ENCODE measurements around the gene FLYWCH1.

Gene FLYWCH1

DNA sequence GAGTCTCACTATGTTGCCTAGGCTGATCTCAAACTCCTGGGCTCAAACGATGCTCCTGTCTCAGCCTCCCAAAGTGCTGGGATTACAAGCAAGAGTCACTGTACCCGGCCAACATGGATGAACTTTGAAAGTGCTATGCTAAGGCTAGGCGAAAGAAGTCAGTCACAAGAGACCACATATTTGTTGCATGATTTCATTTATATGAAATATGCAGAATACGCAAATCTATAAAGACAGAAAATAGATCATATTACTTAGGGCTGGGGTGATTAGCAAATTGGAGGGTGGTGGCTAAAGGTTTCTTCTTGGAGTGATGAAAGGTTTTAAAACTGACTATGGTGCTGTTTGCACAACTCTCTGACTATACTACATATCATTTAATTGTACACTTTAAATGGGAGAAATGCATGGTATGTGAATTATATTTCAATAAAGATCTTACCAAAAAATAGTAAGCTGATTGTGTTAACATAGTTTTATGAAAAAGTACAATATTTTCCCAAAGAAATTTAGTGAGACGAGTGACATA, 1.2 kb upstream of the FLYWCH1 start:
- no peak for ATAC-seq
- TF ChIP-seq GLIS3 (CRISPR knock-in tag; IDR thresholded peaks at IDR 0.05), result no peak

DNA sequence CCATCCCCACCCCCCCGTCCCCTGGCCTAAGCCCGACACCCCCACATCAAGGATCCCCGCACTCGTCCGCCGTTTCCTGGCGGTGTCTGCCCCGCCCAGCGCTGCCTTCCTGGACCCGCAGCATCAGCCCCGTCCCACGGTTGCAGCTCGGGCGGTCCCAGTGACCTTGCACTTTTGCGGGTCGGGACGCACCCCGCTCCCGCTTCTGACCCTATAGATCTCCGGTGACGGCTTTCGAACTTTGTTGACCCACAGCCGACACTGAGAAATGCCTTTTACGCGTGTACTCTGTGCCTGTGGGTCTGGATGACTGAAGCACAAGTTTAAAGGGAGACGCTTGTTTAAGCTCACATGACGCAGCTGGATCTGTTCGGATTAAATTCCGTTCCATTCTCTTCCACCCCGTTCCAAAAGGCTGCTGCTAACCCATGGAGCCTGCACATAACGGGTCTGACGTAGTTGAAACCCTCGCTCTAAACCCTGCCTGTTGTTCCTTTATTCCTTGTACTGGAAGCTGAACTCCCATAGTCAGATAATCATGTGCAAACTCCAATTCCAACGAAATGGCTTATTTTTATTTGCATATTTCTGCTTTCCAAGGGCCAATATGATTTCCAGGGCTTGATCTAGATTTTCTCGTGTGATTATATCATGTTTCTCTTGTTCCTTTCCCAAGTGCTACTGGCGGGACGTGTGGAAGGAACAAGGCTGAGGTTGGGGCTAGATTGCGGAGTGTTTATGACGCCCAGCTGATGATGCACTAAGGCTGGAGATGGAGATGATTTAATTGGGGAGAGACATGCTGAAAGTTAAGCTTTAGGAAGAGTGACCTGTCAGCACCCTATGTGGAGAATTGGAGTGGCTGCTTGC, 834 bp downstream of the FLYWCH1 start:
- TF ChIP-seq CSDC2 (CRISPR knock-in tag; IDR thresholded peaks at IDR 0.05) (no peak), ESRRG (CRISPR knock-in tag; IDR thresholded peaks at IDR 0.05) (no peak), ARNTL (CRISPR knock-in tag; IDR thresholded peaks at IDR 0.05; ENCODE audit: borderline replicate concordance, low read depth) (no peak), GLIS3 (CRISPR knock-in tag; IDR thresholded peaks at IDR 0.05) (no peak), PPARA (CRISPR knock-in tag; IDR thresholded peaks at IDR 0.05; ENCODE audit: borderline replicate concordance) (no peak), ZNF70 (CRISPR knock-in tag; IDR thresholded peaks at IDR 0.05) (no peak), ZNF565 (CRISPR knock-in tag; conservative IDR thresholded peaks at IDR 0.05; ENCODE audit: low read depth) (no peak), ZFP3 (CRISPR knock-in tag; IDR thresholded peaks at IDR 0.05) (no peak), SNAI2 (CRISPR knock-in tag; IDR thresholded peaks at IDR 0.05) (no peak), TOX (CRISPR knock-in tag; IDR thresholded peaks at IDR 0.05; ENCODE audit: borderline replicate concordance) (no peak), ISL1 (CRISPR knock-in tag; IDR thresholded peaks at IDR 0.05) (no peak)
- TF ChIP-seq, protein P1, sequence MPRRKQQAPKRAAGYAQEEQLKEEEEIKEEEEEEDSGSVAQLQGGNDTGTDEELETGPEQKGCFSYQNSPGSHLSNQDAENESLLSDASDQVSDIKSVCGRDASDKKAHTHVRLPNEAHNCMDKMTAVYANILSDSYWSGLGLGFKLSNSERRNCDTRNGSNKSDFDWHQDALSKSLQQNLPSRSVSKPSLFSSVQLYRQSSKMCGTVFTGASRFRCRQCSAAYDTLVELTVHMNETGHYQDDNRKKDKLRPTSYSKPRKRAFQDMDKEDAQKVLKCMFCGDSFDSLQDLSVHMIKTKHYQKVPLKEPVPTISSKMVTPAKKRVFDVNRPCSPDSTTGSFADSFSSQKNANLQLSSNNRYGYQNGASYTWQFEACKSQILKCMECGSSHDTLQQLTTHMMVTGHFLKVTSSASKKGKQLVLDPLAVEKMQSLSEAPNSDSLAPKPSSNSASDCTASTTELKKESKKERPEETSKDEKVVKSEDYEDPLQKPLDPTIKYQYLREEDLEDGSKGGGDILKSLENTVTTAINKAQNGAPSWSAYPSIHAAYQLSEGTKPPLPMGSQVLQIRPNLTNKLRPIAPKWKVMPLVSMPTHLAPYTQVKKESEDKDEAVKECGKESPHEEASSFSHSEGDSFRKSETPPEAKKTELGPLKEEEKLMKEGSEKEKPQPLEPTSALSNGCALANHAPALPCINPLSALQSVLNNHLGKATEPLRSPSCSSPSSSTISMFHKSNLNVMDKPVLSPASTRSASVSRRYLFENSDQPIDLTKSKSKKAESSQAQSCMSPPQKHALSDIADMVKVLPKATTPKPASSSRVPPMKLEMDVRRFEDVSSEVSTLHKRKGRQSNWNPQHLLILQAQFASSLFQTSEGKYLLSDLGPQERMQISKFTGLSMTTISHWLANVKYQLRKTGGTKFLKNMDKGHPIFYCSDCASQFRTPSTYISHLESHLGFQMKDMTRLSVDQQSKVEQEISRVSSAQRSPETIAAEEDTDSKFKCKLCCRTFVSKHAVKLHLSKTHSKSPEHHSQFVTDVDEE (CRISPR knock-in tag; IDR thresholded peaks at IDR 0.05), result no peak
- TF ChIP-seq, protein P2, sequence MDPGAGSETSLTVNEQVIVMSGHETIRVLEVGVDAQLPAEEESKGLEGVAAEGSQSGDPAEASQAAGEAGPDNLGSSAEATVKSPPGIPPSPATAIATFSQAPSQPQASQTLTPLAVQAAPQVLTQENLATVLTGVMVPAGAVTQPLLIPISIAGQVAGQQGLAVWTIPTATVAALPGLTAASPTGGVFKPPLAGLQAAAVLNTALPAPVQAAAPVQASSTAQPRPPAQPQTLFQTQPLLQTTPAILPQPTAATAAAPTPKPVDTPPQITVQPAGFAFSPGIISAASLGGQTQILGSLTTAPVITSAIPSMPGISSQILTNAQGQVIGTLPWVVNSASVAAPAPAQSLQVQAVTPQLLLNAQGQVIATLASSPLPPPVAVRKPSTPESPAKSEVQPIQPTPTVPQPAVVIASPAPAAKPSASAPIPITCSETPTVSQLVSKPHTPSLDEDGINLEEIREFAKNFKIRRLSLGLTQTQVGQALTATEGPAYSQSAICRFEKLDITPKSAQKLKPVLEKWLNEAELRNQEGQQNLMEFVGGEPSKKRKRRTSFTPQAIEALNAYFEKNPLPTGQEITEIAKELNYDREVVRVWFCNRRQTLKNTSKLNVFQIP (CRISPR knock-in tag; IDR thresholded peaks at IDR 0.05; ENCODE audit: borderline replicate concordance, low read depth), result no peak
- TF ChIP-seq, protein P3, sequence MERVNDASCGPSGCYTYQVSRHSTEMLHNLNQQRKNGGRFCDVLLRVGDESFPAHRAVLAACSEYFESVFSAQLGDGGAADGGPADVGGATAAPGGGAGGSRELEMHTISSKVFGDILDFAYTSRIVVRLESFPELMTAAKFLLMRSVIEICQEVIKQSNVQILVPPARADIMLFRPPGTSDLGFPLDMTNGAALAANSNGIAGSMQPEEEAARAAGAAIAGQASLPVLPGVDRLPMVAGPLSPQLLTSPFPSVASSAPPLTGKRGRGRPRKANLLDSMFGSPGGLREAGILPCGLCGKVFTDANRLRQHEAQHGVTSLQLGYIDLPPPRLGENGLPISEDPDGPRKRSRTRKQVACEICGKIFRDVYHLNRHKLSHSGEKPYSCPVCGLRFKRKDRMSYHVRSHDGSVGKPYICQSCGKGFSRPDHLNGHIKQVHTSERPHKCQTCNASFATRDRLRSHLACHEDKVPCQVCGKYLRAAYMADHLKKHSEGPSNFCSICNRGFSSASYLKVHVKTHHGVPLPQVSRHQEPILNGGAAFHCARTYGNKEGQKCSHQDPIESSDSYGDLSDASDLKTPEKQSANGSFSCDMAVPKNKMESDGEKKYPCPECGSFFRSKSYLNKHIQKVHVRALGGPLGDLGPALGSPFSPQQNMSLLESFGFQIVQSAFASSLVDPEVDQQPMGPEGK (CRISPR knock-in tag; IDR thresholded peaks at IDR 0.05; ENCODE audit: borderline replicate concordance), result no peak
- peak; percentile 69 for ATAC-seq

DNA sequence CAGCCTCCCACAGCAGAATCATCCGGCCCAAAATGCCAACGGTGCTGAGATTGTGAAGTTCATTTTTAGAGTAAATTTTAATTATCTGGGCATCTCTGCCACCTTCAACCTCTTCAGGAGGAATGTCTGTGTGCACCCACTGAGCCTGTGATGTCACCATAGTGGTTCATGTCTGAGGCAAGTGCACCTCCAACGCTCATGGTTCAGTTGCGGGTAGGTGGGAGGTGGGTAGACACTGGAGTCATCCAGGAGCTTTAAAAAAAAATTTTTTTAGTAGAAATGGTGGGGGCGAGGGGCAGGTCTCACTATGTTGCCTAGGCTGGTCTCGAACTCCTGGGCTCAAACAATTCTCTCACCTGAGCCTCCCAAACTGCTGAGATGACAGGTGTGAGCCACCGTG, 1.9 kb downstream of the FLYWCH1 start:
- no peak for ATAC-seq
- TF ChIP-seq TCF4 (CRISPR knock-in tag; IDR thresholded peaks at IDR 0.05; ENCODE audit: borderline replicate concordance), result no peak
- no peak for TF ChIP-seq ZFP30 (CRISPR knock-in tag; IDR thresholded peaks at IDR 0.05)
- TF ChIP-seq, protein P2 (CRISPR knock-in tag; IDR thresholded peaks at IDR 0.05; ENCODE audit: borderline replicate concordance, low read depth), result no peak
- no peak for TF ChIP-seq TOX (CRISPR knock-in tag; IDR thresholded peaks at IDR 0.05; ENCODE audit: borderline replicate concordance)
- no peak for TF ChIP-seq SNAI2 (CRISPR knock-in tag; IDR thresholded peaks at IDR 0.05)
- TF ChIP-seq, protein P1 (CRISPR knock-in tag; IDR thresholded peaks at IDR 0.05), result no peak
- no peak for TF ChIP-seq ZNF8 (CRISPR knock-in tag; IDR thresholded peaks at IDR 0.05)
- TF ChIP-seq ISL1 (CRISPR knock-in tag; IDR thresholded peaks at IDR 0.05), result no peak
- no peak for TF ChIP-seq CSDC2 (CRISPR knock-in tag; IDR thresholded peaks at IDR 0.05)
- no peak for TF ChIP-seq PPARA (CRISPR knock-in tag; IDR thresholded peaks at IDR 0.05; ENCODE audit: borderline replicate concordance)
- TF ChIP-seq RARB (CRISPR knock-in tag; IDR thresholded peaks at IDR 0.05), result no peak
- no peak for TF ChIP-seq GLIS3 (CRISPR knock-in tag; IDR thresholded peaks at IDR 0.05)
- no peak for TF ChIP-seq ZFP3 (CRISPR knock-in tag; IDR thresholded peaks at IDR 0.05)
- TF ChIP-seq ARNTL (CRISPR knock-in tag; IDR thresholded peaks at IDR 0.05; ENCODE audit: borderline replicate concordance, low read depth), result no peak
